Smooth muscle cell (in vitro differentiated cells): Measurements from ENCODE around the gene RIPPLY2. TPM values are rescaled to one million over a fixed set of nuclear protein-coding genes. Genes with fewer than 3 reads are reported as not detected.
A peak's percentile ranks its signal among the peaks of the same experiment; 100 is the strongest.

Experiments
- DNase-seq: peaks from one replicate; lab custom pipeline; 2025; ENCODE audit not compliant: unreplicated experiment; lab: John Stamatoyannopoulos, UW
- H2AFZ ChIP-seq: fragments of 200-600 bp; sonication (generic); 2 replicates; pipeline ENCODE4 v1.6.0; 2016; ENCODE audit warnings: antibody characterized with exemption, low read depth, mild to moderate bottlenecking
- H3F3A ChIP-seq: fragments of 200-600 bp; sonication (generic); 2 replicates; pipeline ENCODE4 v1.6.0; 2017; ENCODE audit warnings: antibody characterized with exemption, low read depth
- H3K27ac ChIP-seq: fragments of 200-600 bp; sonication (generic); 2 replicates; pipeline ENCODE4 v1.5.1; 2016; ENCODE audit warnings: low read depth, mild to moderate bottlenecking
- H3K27me3 ChIP-seq: fragments of 200-600 bp; sonication (generic); 2 replicates; pipeline ENCODE4 v1.6.1; 2016; ENCODE audit warnings: low read depth, mild to moderate bottlenecking
- H3K36me3 ChIP-seq: fragments of 200-600 bp; sonication (generic); 2 replicates; pipeline ENCODE4 v1.5.1; 2016; ENCODE audit warnings: low read depth
- H3K4me1 ChIP-seq: fragments of 200-600 bp; sonication (generic); 2 replicates; pipeline ENCODE4 v1.5.1; 2016; ENCODE audit warnings: low read depth
- H3K4me2 ChIP-seq: fragments of 200-600 bp; sonication (generic); 2 replicates; pipeline ENCODE4 v1.6.0; 2016; ENCODE audit warnings: mild to moderate bottlenecking
- H3K4me3 ChIP-seq: fragments of 200-600 bp; sonication (generic); 2 replicates; pipeline ENCODE4 v1.5.1; 2016; ENCODE audit warnings: mild to moderate bottlenecking
- H3K79me2 ChIP-seq: fragments of 200-600 bp; sonication (generic); 2 replicates; pipeline ENCODE4 v1.6.0; 2016; ENCODE audit warnings: low read depth, mild to moderate bottlenecking
- H3K9ac ChIP-seq: fragments of 200-600 bp; sonication (generic); 2 replicates; pipeline ENCODE4 v1.6.0; 2016; ENCODE audit warnings: low read depth
- H3K9me3 ChIP-seq: fragments of 200-600 bp; sonication (generic); replicated peaks from 2 replicates; pipeline ENCODE4 v1.5.1; 2016; ENCODE audit warnings: low read depth
- H4K20me1 ChIP-seq: fragments of 200-600 bp; sonication (generic); 2 replicates; pipeline ENCODE4 v1.6.0; 2016; ENCODE audit warnings: low read depth
- CTCF ChIP-seq: fragments of 200-600 bp; sonication (generic); IDR thresholded peaks from 2 replicates; pipeline ENCODE4 v1.5.1; 2017; ENCODE audit warnings: borderline replicate concordance, mild to moderate bottlenecking, antibody characterized with exemption; ENCODE audit not compliant: insufficient read depth, poor library complexity, severe bottlenecking
- WGBS: methylation state at CpG from one replicate; pipeline ENCODE4 v1.1.7; 2016; ENCODE audit warnings: low lambda C conversion rate; 5-methylcytosine and 5-hydroxymethylcytosine counted together
- polyA plus RNA-seq: library from polyadenylated mRNA; unstranded; fragments of >200 nt; fragmentation: Nextera tagmentation; extraction: Ambion mirVana; gene quantifications from 2 replicates; pipeline ENCODE4 v1.2.1, GENCODE V29; 2016
- total RNA-seq: library from RNA; depleted of rRNA; stranded (reverse); fragments of >200 nt; gene quantifications from 2 replicates; pipeline ENCODE4 v1.2.3, GENCODE V29; 2014

Gene RIPPLY2
- total and polyA plus RNA-seq, 2 experiments from 2014 or later = not detected

DNA sequence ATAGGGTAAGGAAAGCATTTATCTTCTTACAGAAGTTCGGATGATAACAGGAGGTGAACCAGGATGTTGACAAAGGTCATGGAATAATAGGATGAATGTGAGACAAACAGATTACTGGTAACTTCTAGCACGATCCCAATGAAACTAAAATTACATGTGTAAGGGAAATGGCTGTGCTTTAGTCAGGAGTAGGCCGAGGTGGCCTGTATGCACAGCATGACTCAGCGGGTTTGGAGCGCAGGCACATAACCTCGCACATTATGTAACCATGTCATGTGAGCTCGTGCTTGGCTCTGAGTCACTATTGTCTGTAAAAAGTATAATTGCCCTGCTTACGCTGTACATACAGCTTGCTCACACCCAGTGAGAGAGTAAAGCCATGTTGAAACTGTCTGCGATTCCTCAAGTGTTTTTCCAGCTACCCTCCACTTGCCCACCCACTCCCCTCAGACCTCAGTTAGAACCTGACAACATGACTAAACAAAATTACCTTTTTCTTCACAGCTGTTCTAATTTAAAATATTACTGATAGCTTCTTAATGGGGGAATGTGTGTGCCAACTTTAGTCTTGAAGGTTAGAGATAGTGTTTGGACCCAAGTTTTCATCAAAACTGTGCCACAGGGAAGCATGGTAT is 14.5 kb downstream of the RIPPLY2 start:
- Histone ChIP-seq H3K79me2 (peaks cover 6% of the 10 kb centered on the region), H3K9ac (peak overlapping the region; percentile 15), H3K9me3 (no peaks in the 10 kb centered on the region), H4K20me1 (peaks cover 22% of the 10 kb centered on the region), H2AFZ (no peak overlapping the region), H3K27me3 (no peaks in the 10 kb centered on the region), H3K4me2 (no peak overlapping the region), H3F3A (no peaks in the 10 kb centered on the region), H3K36me3 (peaks cover 12% of the 10 kb centered on the region), H3K4me1 (no peaks in the 10 kb centered on the region), H3K4me3 (no peak overlapping the region), H3K27ac (peak overlapping the region; percentile 68)
- TF ChIP-seq CTCF = no peak
- DNase-seq = no peak
- WGBS = 69% methylated on average over 9 of the region's 9 CpGs

DNA sequence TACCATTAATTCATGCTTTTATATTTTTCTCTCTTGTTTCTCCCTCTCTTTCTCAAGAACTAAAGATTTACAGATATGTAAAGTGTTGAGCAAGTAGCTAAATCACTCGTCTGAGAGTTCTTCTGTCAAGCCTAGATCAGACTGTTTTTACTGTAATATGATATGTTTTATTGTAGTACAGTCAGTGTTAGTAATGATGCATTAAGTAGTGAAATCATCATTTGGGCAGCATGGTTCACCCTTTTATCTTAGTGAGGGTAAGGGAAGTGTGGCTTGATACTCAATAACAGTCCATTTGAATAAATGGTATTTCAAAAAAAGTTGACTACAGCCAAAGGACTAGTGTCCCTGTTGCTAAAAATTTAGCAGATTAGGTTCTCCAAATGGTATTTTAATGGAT is 15.5 kb downstream of the RIPPLY2 start:
- Histone ChIP-seq H3K27ac (peak overlapping the region; percentile 68), H4K20me1 (peaks cover 15% of the 10 kb centered on the region), H3K36me3 (peaks cover 12% of the 10 kb centered on the region), H3F3A (no peaks in the 10 kb centered on the region), H3K4me3 (no peak overlapping the region), H3K4me2 (no peak overlapping the region), H3K9ac (no peak overlapping the region), H2AFZ (no peak overlapping the region), H3K9me3 (no peaks in the 10 kb centered on the region), H3K27me3 (no peaks in the 10 kb centered on the region), H3K79me2 (peaks cover 6% of the 10 kb centered on the region), H3K4me1 (no peaks in the 10 kb centered on the region)
- no peak for DNase-seq
- WGBS = 18% methylated on average over 1 of the region's 1 CpG
- no peak for TF ChIP-seq CTCF

- no peak overlapping the region for H3K9ac ChIP-seq
- WGBS = 93% methylated on average over 4 of the region's 4 CpGs
- DNase-seq = no peak
- no peaks in the 10 kb centered on the region for H3F3A ChIP-seq
- no peak overlapping the region for H2AFZ ChIP-seq
- no peak overlapping the region for H3K27ac ChIP-seq
- no peak for TF ChIP-seq CTCF
- H3K79me2 ChIP-seq = peaks cover 13% of the 10 kb centered on the region
- no peaks in the 10 kb centered on the region for H3K27me3 ChIP-seq
- no peaks in the 10 kb centered on the region for H3K9me3 ChIP-seq
- peaks cover 12% of the 10 kb centered on the region for H4K20me1 ChIP-seq
- H3K4me2 ChIP-seq = no peak overlapping the region
- no peak overlapping the region for H3K4me3 ChIP-seq
- no peaks in the 10 kb centered on the region for H3K36me3 ChIP-seq
- H3K4me1 ChIP-seq = no peaks in the 10 kb centered on the region
These were observed 17.5 kb downstream of the RIPPLY2 start for GRCh38 chr6:83870649-83871048.
